Astrocyte (in vitro differentiated cells and primary cell): ENCODE measurements around the gene TMEM176B. TPM values are rescaled to one million over a fixed set of nuclear protein-coding genes. Genes with fewer than 3 reads are reported as not detected.
"Not testable (repeated sequence)": the region's sequence is repeated elsewhere in the genome, so short reads cannot be mapped to it uniquely, and the experiment has no call there.

Source experiments
- DNase-seq: peaks from one replicate; pipeline ENCODE4 v3.0.0-alpha.2; 2010; ENCODE audit warnings: low read depth
- FAIRE-seq: peaks from 2 replicates; lab custom pipeline; 2011; peaks lifted over from hg19 to GRCh38; lab: Jason Lieb, UNC
- H2AFZ ChIP-seq: 2 replicates; pipeline ENCODE4 v1.6.0; 2012; ENCODE audit warnings: low read depth, low read length, inconsistent platforms
- H3K27ac ChIP-seq: 2 replicates; pipeline ENCODE4 v1.5.1; 2011; ENCODE audit warnings: low read depth, low read length, inconsistent platforms
- H3K27me3 ChIP-seq: 2 replicates; pipeline ENCODE4 v1.6.0; 2011; ENCODE audit warnings: low read length, inconsistent platforms; ENCODE audit not compliant: insufficient read depth
- H3K36me3 ChIP-seq: 2 replicates; pipeline ENCODE4 v1.5.1; 2011; ENCODE audit warnings: low read length, inconsistent platforms; ENCODE audit not compliant: insufficient read depth
- H3K4me1 ChIP-seq: 2 replicates; pipeline ENCODE4 v1.5.1; 2011; ENCODE audit warnings: low read length, inconsistent platforms; ENCODE audit not compliant: insufficient read depth
- H3K4me2 ChIP-seq: 2 replicates; pipeline ENCODE4 v1.6.0; 2012; ENCODE audit warnings: low read length, inconsistent platforms
- H3K4me3 ChIP-seq: 2 replicates; pipeline ENCODE4 v1.5.1; 2011; ENCODE audit warnings: low read depth, mild to moderate bottlenecking, low read length, inconsistent platforms; ENCODE audit not compliant: insufficient read depth
- H3K79me2 ChIP-seq: 2 replicates; pipeline ENCODE4 v1.6.0; 2012; ENCODE audit warnings: mild to moderate bottlenecking, low read length, inconsistent platforms; ENCODE audit not compliant: insufficient read depth
- H3K9ac ChIP-seq: 2 replicates; pipeline ENCODE4 v1.6.0; 2012; ENCODE audit warnings: mild to moderate bottlenecking, low read length, inconsistent platforms
- H3K9me3 ChIP-seq: 2 replicates; pipeline ENCODE4 v1.5.1; 2012; ENCODE audit warnings: low read depth, mild to moderate bottlenecking, low read length, inconsistent platforms; ENCODE audit not compliant: insufficient read depth
- H4K20me1 ChIP-seq: 2 replicates; pipeline ENCODE4 v1.6.0; 2012; ENCODE audit warnings: low read length, inconsistent platforms; ENCODE audit not compliant: insufficient read depth
- H3K27ac Mint-ChIP-seq: one replicate; pipeline ENCODE4 v1.8.0; 2021; ENCODE audit warnings: mild to moderate bottlenecking, mixed read lengths; ENCODE audit not compliant: unreplicated experiment
- H3K27me3 Mint-ChIP-seq: one replicate; pipeline ENCODE4 v1.8.0; 2021; ENCODE audit warnings: low read depth, mixed read lengths; ENCODE audit not compliant: unreplicated experiment
- H3K36me3 Mint-ChIP-seq: one replicate; pipeline ENCODE4 v1.8.0; 2021; ENCODE audit warnings: low read depth, mixed read lengths; ENCODE audit not compliant: unreplicated experiment
- H3K4me1 Mint-ChIP-seq: one replicate; pipeline ENCODE4 v1.8.0; 2021; ENCODE audit warnings: low read depth, mixed read lengths; ENCODE audit not compliant: unreplicated experiment
- H3K4me3 Mint-ChIP-seq: one replicate; pipeline ENCODE4 v1.8.0; 2021; ENCODE audit warnings: mild to moderate bottlenecking, moderate library complexity, mixed read lengths; ENCODE audit not compliant: unreplicated experiment
- H3K9me3 Mint-ChIP-seq: one replicate; pipeline ENCODE4 v1.8.0; 2021; ENCODE audit warnings: mild to moderate bottlenecking, mixed read lengths; ENCODE audit not compliant: unreplicated experiment
- EZH2 ChIP-seq: IDR thresholded peaks from 2 replicates; pipeline ENCODE4 v1.6.1; 2012; ENCODE audit warnings: mild to moderate bottlenecking, low read length, inconsistent platforms; ENCODE audit not compliant: insufficient read depth
- total RNA-seq: library from RNA; stranded (reverse); gene quantifications from 2 replicates; pipeline ENCODE4 v1.2.1, GENCODE V29; 2021
- TF ChIP-seq, protein P1 (sequence below): IDR thresholded peaks from 2 replicates; pipeline ENCODE4 v1.5.1; 2011; ENCODE audit warnings: low read depth, mild to moderate bottlenecking, inconsistent platforms, low read length, moderate library complexity; ENCODE audit not compliant: insufficient read depth

TMEM176B gene
- total RNA-seq, 1 donor from 2014 or later, result 0.32 TPM

DNA sequence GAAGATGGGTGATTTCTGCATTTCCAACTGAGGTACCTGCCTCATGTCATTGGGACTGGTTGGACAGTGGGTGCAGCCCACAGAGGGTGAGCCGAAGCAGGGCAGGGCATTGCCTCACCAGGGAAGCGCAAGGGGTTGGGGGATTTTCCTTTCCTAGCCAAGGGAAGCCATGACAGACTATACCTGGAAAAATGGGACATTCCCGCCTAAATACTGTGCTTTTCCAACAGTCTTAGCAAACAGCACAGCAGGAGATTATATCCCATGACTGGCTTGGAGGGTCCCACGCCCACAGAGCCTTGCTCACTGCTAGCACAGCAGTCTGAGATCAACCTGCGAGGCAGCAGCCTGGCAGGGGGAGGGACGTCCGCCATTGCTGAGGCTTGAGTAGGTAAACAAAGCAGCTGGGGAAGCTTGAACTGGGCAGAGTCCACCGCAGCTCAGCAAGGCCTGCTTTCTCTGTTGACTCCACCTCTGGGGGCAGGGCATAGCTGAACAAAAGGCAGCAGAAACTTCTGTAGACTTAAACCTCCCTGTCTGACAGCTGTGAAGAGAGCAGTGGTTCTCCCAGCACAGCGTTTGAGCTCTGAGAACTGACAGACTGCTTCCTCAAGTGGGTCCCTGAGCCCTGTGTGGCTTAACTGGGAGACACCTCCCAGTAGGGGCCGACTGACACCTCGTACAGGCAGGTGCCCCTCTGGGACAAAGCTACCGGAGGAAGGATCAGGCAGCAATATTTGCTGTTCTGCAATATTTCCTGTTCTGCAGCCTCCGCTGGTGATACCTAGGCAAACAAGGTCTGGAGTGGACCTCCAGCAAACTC, 7.7 kb upstream of the TMEM176B start:
- not testable (repeated sequence) for H3K4me1 Mint-ChIP-seq, DNase-seq, H4K20me1 ChIP-seq, FAIRE-seq, H3K79me2 ChIP-seq, H3K9me3 Mint-ChIP-seq, H3K9ac ChIP-seq, H3K27ac Mint-ChIP-seq, H3K4me3 Mint-ChIP-seq, H3K27ac ChIP-seq, H3K4me1 ChIP-seq, H3K9me3 ChIP-seq, H3K4me3 ChIP-seq, H3K4me2 ChIP-seq, H2AFZ ChIP-seq, H3K27me3 Mint-ChIP-seq, H3K36me3 Mint-ChIP-seq, H3K27me3 ChIP-seq, H3K36me3 ChIP-seq

DNA sequence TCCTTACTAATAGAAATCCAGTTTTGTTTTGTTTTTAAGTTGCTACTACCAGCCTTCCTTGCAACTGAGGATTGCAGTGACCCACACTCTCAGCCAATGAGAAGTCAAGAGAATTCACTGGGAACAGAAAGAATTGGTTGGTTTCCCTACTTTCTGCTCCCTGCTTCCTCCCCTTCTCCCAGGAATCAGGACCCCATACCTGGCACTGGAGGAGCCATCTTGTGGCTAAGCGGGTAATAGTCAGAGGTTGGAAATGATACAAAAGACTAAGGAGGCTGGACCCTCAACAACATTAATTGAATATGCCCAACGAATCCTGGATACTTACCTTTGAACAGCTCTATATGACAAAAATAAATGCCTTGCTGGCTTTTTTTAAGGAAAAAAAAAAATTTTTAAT, 6.7 kb upstream of the TMEM176B start:
- TF ChIP-seq EZH2, result no peak
- TF ChIP-seq, protein P1, sequence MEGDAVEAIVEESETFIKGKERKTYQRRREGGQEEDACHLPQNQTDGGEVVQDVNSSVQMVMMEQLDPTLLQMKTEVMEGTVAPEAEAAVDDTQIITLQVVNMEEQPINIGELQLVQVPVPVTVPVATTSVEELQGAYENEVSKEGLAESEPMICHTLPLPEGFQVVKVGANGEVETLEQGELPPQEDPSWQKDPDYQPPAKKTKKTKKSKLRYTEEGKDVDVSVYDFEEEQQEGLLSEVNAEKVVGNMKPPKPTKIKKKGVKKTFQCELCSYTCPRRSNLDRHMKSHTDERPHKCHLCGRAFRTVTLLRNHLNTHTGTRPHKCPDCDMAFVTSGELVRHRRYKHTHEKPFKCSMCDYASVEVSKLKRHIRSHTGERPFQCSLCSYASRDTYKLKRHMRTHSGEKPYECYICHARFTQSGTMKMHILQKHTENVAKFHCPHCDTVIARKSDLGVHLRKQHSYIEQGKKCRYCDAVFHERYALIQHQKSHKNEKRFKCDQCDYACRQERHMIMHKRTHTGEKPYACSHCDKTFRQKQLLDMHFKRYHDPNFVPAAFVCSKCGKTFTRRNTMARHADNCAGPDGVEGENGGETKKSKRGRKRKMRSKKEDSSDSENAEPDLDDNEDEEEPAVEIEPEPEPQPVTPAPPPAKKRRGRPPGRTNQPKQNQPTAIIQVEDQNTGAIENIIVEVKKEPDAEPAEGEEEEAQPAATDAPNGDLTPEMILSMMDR, result no peak
- Mint-ChIP-seq H3K36me3 (no peaks in the 10 kb centered on the region), H3K9me3 (no peaks in the 10 kb centered on the region), H3K27ac (no peak overlapping the region), H3K27me3 (peaks cover 16% of the 10 kb centered on the region), H3K4me1 (no peaks in the 10 kb centered on the region), H3K4me3 (no peak overlapping the region)
- Histone ChIP-seq H3K4me1 (no peaks in the 10 kb centered on the region), H3K79me2 (no peaks in the 10 kb centered on the region), H3K9me3 (no peaks in the 10 kb centered on the region), H3K4me2 (no peak overlapping the region), H3K27me3 (no peaks in the 10 kb centered on the region), H3K36me3 (no peaks in the 10 kb centered on the region), H2AFZ (no peak overlapping the region), H3K27ac (no peak overlapping the region), H3K9ac (no peak overlapping the region), H4K20me1 (no peaks in the 10 kb centered on the region), H3K4me3 (no peak overlapping the region)
- DNase-seq (no peak), FAIRE-seq (no peak)

DNA sequence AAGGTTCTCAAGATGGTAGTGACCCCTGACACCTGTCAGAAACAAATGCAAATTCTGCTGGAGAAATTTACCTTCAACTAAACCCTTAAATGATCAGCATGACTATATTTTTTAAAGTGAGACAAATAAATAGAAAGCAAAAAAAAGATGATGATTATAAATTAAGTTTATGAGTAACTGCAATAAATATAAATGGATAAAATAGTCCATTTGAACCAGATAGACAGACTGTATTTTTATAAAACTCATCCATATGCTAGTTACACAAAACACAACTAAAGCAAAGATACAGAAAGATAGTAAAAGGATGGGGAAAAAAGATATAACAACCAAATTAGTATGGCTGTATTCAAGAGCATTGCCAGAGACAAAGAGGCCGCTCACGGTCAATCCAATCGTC, 6.3 kb upstream of the TMEM176B start:
- FAIRE-seq, result no peak
- no peak overlapping the region for H3K27ac Mint-ChIP-seq

More for the DNA sequence above, 6.3 kb upstream of the TMEM176B start:
- H3K27me3 Mint-ChIP-seq, result peaks cover 19% of the 10 kb centered on the region
- H3K9ac ChIP-seq, result no peak overlapping the region
- no peaks in the 10 kb centered on the region for H3K36me3 ChIP-seq
- H3K9me3 ChIP-seq, result no peaks in the 10 kb centered on the region
- H3K4me3 Mint-ChIP-seq, result no peak overlapping the region
- H3K4me2 ChIP-seq, result no peak overlapping the region
- no peak overlapping the region for H3K27ac ChIP-seq
- no peaks in the 10 kb centered on the region for H3K79me2 ChIP-seq
- TF ChIP-seq, protein P1, result no peak
- no peak for TF ChIP-seq EZH2
- H3K4me3 ChIP-seq, result no peak overlapping the region
- no peak for DNase-seq
- H3K4me1 Mint-ChIP-seq, result no peaks in the 10 kb centered on the region
- no peaks in the 10 kb centered on the region for H3K9me3 Mint-ChIP-seq
- no peaks in the 10 kb centered on the region for H4K20me1 ChIP-seq
- H3K27me3 ChIP-seq, result no peaks in the 10 kb centered on the region
- no peaks in the 10 kb centered on the region for H3K4me1 ChIP-seq
- no peak overlapping the region for H2AFZ ChIP-seq
- H3K36me3 Mint-ChIP-seq, result no peaks in the 10 kb centered on the region
